Urinary bladder (tissue), 4 donors: ENCODE measurements around the gene ELFN1. TPM values are rescaled to one million over a fixed set of nuclear protein-coding genes. Genes with fewer than 3 reads are reported as not detected.
A peak's percentile ranks its signal among the peaks of the same experiment; 100 is the strongest.

Source experiments
- DNase-seq: peaks from one replicate; pipeline ENCODE4 v3.0.0-alpha.2; 2015; ENCODE audit errors: extremely low spot score
- H3K27ac ChIP-seq: one replicate; pipeline ENCODE4 v1.5.1; 2013; ENCODE audit warnings: low read depth, mild to moderate bottlenecking, moderate library complexity
- H3K36me3 ChIP-seq: one replicate; pipeline ENCODE4 v1.6.1; 2013; ENCODE audit warnings: mild to moderate bottlenecking, moderate library complexity; ENCODE audit not compliant: insufficient read depth
- H3K4me1 ChIP-seq: one replicate; pipeline ENCODE4 v1.6.1; 2013; ENCODE audit warnings: mild to moderate bottlenecking, moderate library complexity; ENCODE audit not compliant: insufficient read depth
- H3K4me3 ChIP-seq: one replicate; pipeline ENCODE4 v1.5.1; 2013; ENCODE audit warnings: low read depth, low read length
- WGBS: extraction: QIAGEN DNeasy Blood & Tissue Kit; methylation state at CpG from one replicate; pipeline ENCODE4 v1.1.7; 2013; 5-methylcytosine and 5-hydroxymethylcytosine counted together
- polyA plus RNA-seq: library from polyadenylated mRNA; stranded (reverse); fragments of 200-250 nt; gene quantifications from one replicate; pipeline ENCODE4 v1.2.3, GENCODE V29; 2013
- total RNA-seq: library from RNA; depleted of rRNA; stranded (reverse); fragments of >200 nt; gene quantifications from one replicate; pipeline ENCODE4 v1.2.3, GENCODE V29; 2014
- donor health status: healthy with polysubstance abuse.
- donor health status: healthy.

ELFN1 gene
- total and polyA plus RNA-seq, 2 donors: 2.5 to 3.2 TPM

GRCh38 chr7:1736484-1736817, 66.4 kb downstream of the ELFN1 start:
- H3K36me3 ChIP-seq: no peaks in the 10 kb centered on the region
- whole genome bisulfite sequencing: 89% methylated on average over 9 of the region's 9 CpGs
- no peak for DNase-seq
- no peaks in the 10 kb centered on the region for H3K4me1 ChIP-seq
- H3K4me3 ChIP-seq: no peak overlapping the region
- H3K27ac ChIP-seq: no peak overlapping the region

GRCh38 chr7:1736830-1737229, 66.8 kb downstream of the ELFN1 start:
- Histone ChIP-seq H3K4me1 (no peaks in the 10 kb centered on the region), H3K27ac (no peak overlapping the region), H3K4me3 (no peak overlapping the region), H3K36me3 (no peaks in the 10 kb centered on the region)
- WGBS: 71% methylated on average over 8 of the region's 8 CpGs
- no peak for DNase-seq

GRCh38 chr7:1737523-1737922, 67.4 kb downstream of the ELFN1 start:
- no peaks in the 10 kb centered on the region for H3K36me3 ChIP-seq
- H3K27ac ChIP-seq: no peak overlapping the region
- 83% methylated on average over 10 of the region's 10 CpGs for WGBS

GRCh38 chr7:1737956-1738355, 67.9 kb downstream of the ELFN1 start:
- H3K27ac ChIP-seq: no peak overlapping the region
- no peaks in the 10 kb centered on the region for H3K4me1 ChIP-seq
- H3K36me3 ChIP-seq: no peaks in the 10 kb centered on the region
- no peak for DNase-seq
- H3K4me3 ChIP-seq: no peak overlapping the region
- 91% methylated on average over 20 of the region's 20 CpGs for WGBS

More at GRCh38 chr7:1737523-1737922, 67.4 kb downstream of the ELFN1 start:
- H3K4me1 ChIP-seq: no peaks in the 10 kb centered on the region
- H3K4me3 ChIP-seq: no peak overlapping the region
- DNase-seq: no peak

- Histone ChIP-seq H3K4me1 (no peaks in the 10 kb centered on the region), H3K4me3 (no peak overlapping the region), H3K36me3 (no peaks in the 10 kb centered on the region), H3K27ac (no peak overlapping the region)
- no peak for DNase-seq
- 73% methylated on average over 11 of the region's 11 CpGs for WGBS
These were observed 68.4 kb downstream of the ELFN1 start for GRCh38 chr7:1738511-1738910.

GRCh38 chr7:1738956-1739355, 68.9 kb downstream of the ELFN1 start:
- Histone ChIP-seq H3K4me3 (no peak overlapping the region), H3K4me1 (no peaks in the 10 kb centered on the region), H3K36me3 (no peaks in the 10 kb centered on the region), H3K27ac (no peak overlapping the region)
- 88% methylated on average over 19 of the region's 19 CpGs for WGBS
- DNase-seq: no peak

- Histone ChIP-seq H3K4me1 (no peaks in the 10 kb centered on the region), H3K27ac (no peak overlapping the region), H3K36me3 (no peaks in the 10 kb centered on the region), H3K4me3 (no peak overlapping the region)
- no peak for DNase-seq
- 67% methylated on average over 14 of the region's 14 CpGs for WGBS
These were observed 69.5 kb downstream of the ELFN1 start for GRCh38 chr7:1739593-1739992.

- Histone ChIP-seq H3K27ac (no peak overlapping the region), H3K4me1 (no peaks in the 10 kb centered on the region), H3K36me3 (no peaks in the 10 kb centered on the region), H3K4me3 (no peak overlapping the region)
- 92% methylated on average over 17 of the region's 17 CpGs for WGBS
- no peak for DNase-seq
These were observed 70.1 kb downstream of the ELFN1 start for GRCh38 chr7:1740214-1740613.

- WGBS: 74% methylated on average over 8 of the region's 8 CpGs
- Histone ChIP-seq H3K27ac (no peak overlapping the region), H3K4me3 (no peak overlapping the region), H3K4me1 (no peaks in the 10 kb centered on the region), H3K36me3 (no peaks in the 10 kb centered on the region)
- DNase-seq: no peak
These were observed 71.2 kb downstream of the ELFN1 start for GRCh38 chr7:1741246-1741645.

- 82% methylated on average over 33 of the region's 33 CpGs for WGBS
- Histone ChIP-seq H3K4me3 (no peak overlapping the region), H3K27ac (no peak overlapping the region), H3K4me1 (no peaks in the 10 kb centered on the region), H3K36me3 (no peaks in the 10 kb centered on the region)
- no peak for DNase-seq
These were observed 71.9 kb downstream of the ELFN1 start for GRCh38 chr7:1741751-1742554.

GRCh38 chr7:1742555-1743303, 72.7 kb downstream of the ELFN1 start:
- H3K4me1 ChIP-seq: no peaks in the 10 kb centered on the region
- 20% methylated on average over 28 of the region's 28 CpGs for WGBS
- H3K4me3 ChIP-seq: no peak overlapping the region
- no peaks in the 10 kb centered on the region for H3K36me3 ChIP-seq
- H3K27ac ChIP-seq: no peak overlapping the region
- DNase-seq: peak; percentile 64

GRCh38 chr7:1743481-1744230, 73.6 kb downstream of the ELFN1 start:
- 87% methylated on average over 37 of the region's 37 CpGs for WGBS
- no peak overlapping the region for H3K27ac ChIP-seq
- no peaks in the 10 kb centered on the region for H3K4me1 ChIP-seq
- DNase-seq: no peak
- no peaks in the 10 kb centered on the region for H3K36me3 ChIP-seq
- H3K4me3 ChIP-seq: no peak overlapping the region

- 96% methylated on average over 56 of the region's 56 CpGs for WGBS
- Histone ChIP-seq H3K4me1 (no peaks in the 10 kb centered on the region), H3K36me3 (no peaks in the 10 kb centered on the region), H3K27ac (no peak overlapping the region), H3K4me3 (no peak overlapping the region)
- no peak for DNase-seq
These were observed 74.4 kb downstream of the ELFN1 start for GRCh38 chr7:1744296-1745017.
